ENCODE data around the gene BCL7B. TPM values are rescaled to one million over a fixed set of nuclear protein-coding genes. Genes with fewer than 3 reads are reported as not detected.

BCL7B gene
- total RNA-seq, 2 experiments from 2014 or later, result 42.9 to 50.6 TPM

- H3K4me3 Mint-ChIP-seq, result peak within 1 kb of the TSS; percentile 90
- ChIA-PET POLR2A (interaction anchor here (1.1 to 4.5 kb wide), 6 partner anchors 8 to 57 kb away, joined by 3 to 32 read pairs (median 14); partner anchors contain the start of genes BAZ1B and BCL7B), CTCF (interaction anchor here (1.0 to 2.1 kb wide), 5 partner anchors 13 to 157 kb away, joined by 3 to 7 read pairs (median 4); no protein-coding TSS in a partner anchor)
- no peaks in the 10 kb centered on the region for H3K27me3 Mint-ChIP-seq
- ATAC-seq (peak; percentile 94), DNase-seq (peak; percentile 100)
- H3K9me3 Mint-ChIP-seq, result no peaks in the 10 kb centered on the region
- peak within 1 kb of the TSS; percentile 96 for H3K27ac Mint-ChIP-seq
- peaks cover 19% of the 10 kb centered on the region for H3K36me3 Mint-ChIP-seq (ENCODE audit: low read depth)
- TF ChIP-seq CTCF (IDR thresholded peaks at IDR 0.05), result no peak
- peaks cover 21% of the 10 kb centered on the region for H3K4me1 Mint-ChIP-seq (ENCODE audit: low read depth)
- intact Hi-C loops (cut with micrococcal nuclease), result loop anchor here (5.0 kb wide), 1 partner anchor 56 kb away; the partner anchor contains the start of gene BAZ1B
Measured at GRCh38 chr7:73578342-73579128, 21.0 kb upstream of the BCL7B start, which contains the start of gene TBL2. Gene TBL2 (minus strand): TSS chr7:73578579. CDS start chr7:73578549, 30 bp downstream.

- peaks cover 21% of the 10 kb centered on the region for H3K4me1 Mint-ChIP-seq (ENCODE audit: low read depth)
- no peaks in the 10 kb centered on the region for H3K9me3 Mint-ChIP-seq
- DNase-seq (no peak), ATAC-seq (no peak)
- peak overlapping the region; percentile 90 for H3K4me3 Mint-ChIP-seq
- TF ChIP-seq CTCF (IDR thresholded peaks at IDR 0.05), result no peak
- no peaks in the 10 kb centered on the region for H3K27me3 Mint-ChIP-seq
- ChIA-PET CTCF (interaction anchor here (0.9 to 2.1 kb wide), 5 partner anchors 10 to 157 kb away, joined by 3 to 7 read pairs (median 4); no protein-coding TSS in a partner anchor), POLR2A (interaction anchor here (1.1 to 4.5 kb wide), 5 partner anchors 9 to 56 kb away, joined by 5 to 32 read pairs (median 15); partner anchors contain the start of genes BAZ1B and BCL7B)
- peaks cover 21% of the 10 kb centered on the region for H3K36me3 Mint-ChIP-seq (ENCODE audit: low read depth)
- intact Hi-C loops (cut with micrococcal nuclease), result loop anchor here (5.0 kb wide), 1 partner anchor 55 kb away; the partner anchor contains the start of gene BAZ1B
- peak overlapping the region; percentile 96 for H3K27ac Mint-ChIP-seq
Measured at GRCh38 chr7:73577627-73578341, 20.3 kb upstream of the BCL7B start.

DNA sequence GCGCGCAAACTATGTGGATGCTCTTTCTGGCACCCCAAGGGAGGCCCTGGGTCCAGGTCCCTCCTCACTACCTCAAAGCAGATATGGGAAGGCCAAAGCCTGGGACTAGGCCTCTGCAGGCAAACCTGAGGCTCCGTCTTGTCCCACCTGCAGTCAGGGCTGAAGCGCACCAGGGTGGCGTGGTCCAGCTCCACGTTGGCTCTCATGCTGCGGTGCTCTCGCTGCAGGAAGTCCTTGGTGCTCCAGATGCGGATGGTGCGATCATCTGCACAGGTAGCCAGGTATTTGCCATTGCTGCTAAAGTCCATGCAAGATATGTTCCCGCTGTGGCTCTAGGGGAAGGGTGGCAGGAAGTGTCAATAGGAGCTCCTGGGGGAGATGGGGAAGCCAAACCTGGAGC lies 16.3 kb upstream of the BCL7B start:
- Mint-ChIP-seq H3K27me3 (no peaks in the 10 kb centered on the region), H3K27ac (no peak overlapping the region), H3K4me3 (no peak overlapping the region), H3K9me3 (no peaks in the 10 kb centered on the region), H3K4me1 (ENCODE audit: low read depth) (peaks cover 11% of the 10 kb centered on the region), H3K36me3 (ENCODE audit: low read depth) (peaks cover 41% of the 10 kb centered on the region)
- TF ChIP-seq CTCF (IDR thresholded peaks at IDR 0.05), result no peak
- intact Hi-C loops (cut with micrococcal nuclease), result no loop called here
- no peak for ATAC-seq
- no peak for DNase-seq
- ChIA-PET POLR2A (no interaction called here), CTCF (no interaction called here)

DNA sequence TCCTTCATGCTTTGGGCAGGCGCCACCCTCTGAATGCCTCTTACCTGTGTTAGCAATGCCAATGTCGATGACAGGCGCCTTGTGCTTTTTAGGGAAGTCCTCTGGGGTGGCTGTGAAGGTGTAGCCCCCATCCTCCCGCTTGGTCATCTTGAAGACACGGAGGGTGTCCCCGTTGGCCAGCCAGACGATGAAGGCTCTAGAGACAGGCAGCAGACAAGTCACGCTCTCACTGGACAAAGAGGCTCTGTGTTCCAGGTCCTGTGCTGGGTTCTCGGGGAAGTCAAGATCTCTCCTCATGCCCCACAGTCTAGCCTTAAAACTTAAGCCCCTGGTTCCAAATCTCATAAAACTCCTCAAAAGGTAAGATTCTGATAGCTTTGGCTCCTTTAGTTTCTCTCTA lies 15.8 kb upstream of the BCL7B start:
- no peak for TF ChIP-seq CTCF (IDR thresholded peaks at IDR 0.05)
- H3K36me3 Mint-ChIP-seq (ENCODE audit: low read depth), result peaks cover 40% of the 10 kb centered on the region
- CTCF ChIA-PET, result no interaction called here
- no peak overlapping the region for H3K4me3 Mint-ChIP-seq
- peaks cover 11% of the 10 kb centered on the region for H3K4me1 Mint-ChIP-seq (ENCODE audit: low read depth)
- no peak for ATAC-seq
- intact Hi-C loops (cut with micrococcal nuclease), result no loop called here
- DNase-seq, result no peak
- H3K27ac Mint-ChIP-seq, result no peak overlapping the region
- no peaks in the 10 kb centered on the region for H3K27me3 Mint-ChIP-seq
- H3K9me3 Mint-ChIP-seq, result no peaks in the 10 kb centered on the region
- POLR2A ChIA-PET, result no interaction called here

All from activated CD8-positive, alpha-beta T cell treated with anti-CD3 and anti-CD28 coated beads for 36 hours (primary cell).